Measurements from ENCODE around the gene SHLD1.

The SHLD1 gene

DNA sequence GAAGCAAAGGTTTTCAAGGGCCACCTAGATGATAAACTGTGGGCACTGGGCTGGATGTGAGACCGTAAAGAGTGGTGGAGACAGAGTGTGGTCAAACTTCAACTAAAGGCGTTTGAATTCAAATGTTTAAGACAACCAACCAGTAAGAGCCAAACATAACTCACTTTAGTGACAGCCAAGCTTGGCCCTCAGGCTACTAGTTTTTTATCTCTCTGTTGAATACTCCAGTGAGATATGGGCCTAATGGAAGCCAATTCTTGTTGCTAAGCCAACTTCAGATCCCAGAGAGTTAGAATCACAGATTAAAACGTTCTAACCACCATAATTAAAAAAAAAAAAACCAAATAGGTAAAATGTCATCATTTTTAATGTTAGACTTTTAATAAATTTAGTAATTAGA lies 142.9 kb downstream of the SHLD1 start:
- DNase-seq (ENCODE audit: low spot score), result no peak

- DNase-seq (ENCODE audit: low spot score), result no peak
Measured at GRCh38 chr20:5893621-5894020, 143.4 kb downstream of the SHLD1 start.

GRCh38 chr20:5895626-5896025 lies 145.4 kb downstream of the SHLD1 start:
- DNase-seq (ENCODE audit: low spot score), result no peak

DNA sequence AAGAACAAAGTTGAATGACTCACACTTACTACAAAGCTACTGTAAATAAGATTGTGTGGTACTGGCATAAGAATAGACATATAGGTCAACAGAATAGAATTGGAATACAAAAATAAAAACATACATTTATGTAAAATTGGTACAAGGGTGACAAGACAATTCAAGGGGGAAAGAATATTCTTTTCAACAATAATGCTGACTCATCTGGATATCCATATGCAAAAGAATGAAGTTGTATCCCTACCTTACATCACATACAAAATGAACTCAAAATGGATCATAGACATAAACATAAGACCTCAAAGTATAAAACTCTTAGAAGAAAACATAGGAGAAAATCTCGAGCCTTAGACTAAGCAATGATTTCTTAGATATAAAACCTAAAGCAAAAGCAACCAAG lies 149.2 kb downstream of the SHLD1 start:
- no peak for DNase-seq (ENCODE audit: low spot score)

GRCh38 chr20:5900908-5901307 lies 150.7 kb downstream of the SHLD1 start:
- DNase-seq (ENCODE audit: low spot score), result no peak

DNA sequence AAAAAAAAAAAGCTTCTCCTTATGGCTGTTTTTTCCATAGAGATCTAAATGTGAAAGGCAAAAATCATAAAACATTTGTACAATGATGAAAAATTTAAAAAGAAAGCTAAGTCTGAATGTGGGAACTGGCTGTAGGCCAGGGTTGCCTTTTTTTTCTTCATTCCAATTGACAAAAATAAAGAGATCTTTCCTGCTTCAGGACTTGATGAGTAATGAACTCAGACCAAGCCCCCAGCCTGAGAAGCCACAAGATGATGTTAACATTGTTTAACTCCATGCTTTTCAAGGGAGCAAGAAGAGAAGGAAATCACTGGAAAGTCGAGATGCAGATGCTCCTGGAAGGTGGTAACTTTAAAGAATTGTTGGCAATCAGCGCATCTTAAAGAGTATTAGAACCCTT lies 158.8 kb downstream of the SHLD1 start:
- DNase-seq (ENCODE audit: low spot score), result no peak

DNA sequence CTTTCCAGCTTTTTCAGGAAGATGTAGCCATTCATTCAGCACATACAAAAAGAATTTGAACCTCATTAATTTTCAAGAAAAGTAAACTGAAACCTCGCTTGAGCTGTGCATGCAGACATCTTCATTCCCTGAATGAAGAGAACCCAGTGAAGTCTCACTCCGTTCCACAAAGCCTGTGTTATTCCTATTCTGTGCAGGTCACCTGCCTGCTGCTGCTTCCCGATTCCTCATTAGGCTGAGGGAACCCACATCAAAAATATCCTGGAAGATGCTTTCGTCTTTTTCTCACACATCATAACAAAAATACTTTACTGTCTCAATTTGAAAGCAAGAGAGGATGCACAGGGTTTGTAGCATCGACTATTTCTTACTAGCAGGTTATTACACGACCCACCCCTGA lies 160.0 kb downstream of the SHLD1 start:
- no peak for DNase-seq (ENCODE audit: low spot score)

- no peak for DNase-seq (ENCODE audit: low spot score)
Measured at GRCh38 chr20:5913166-5913565, 163.0 kb downstream of the SHLD1 start.
